Endothelial cell of umbilical vein (primary cell): ENCODE measurements around the gene F8. TPM values are rescaled to one million over a fixed set of nuclear protein-coding genes. Genes with fewer than 3 reads are reported as not detected.

Source experiments
- BruUV-seq: library from RNA; stranded (reverse); fragments of 400-500 nt; replicated peaks from 2 replicates; lab custom pipeline; 2021; lab: Mats Ljungman, UMichigan
- CTCF ChIA-PET: fragments of 300-600, 350-600 bp; sonication (Branson Sonifier 250); formaldehyde crosslinking; loops from one replicate; lab custom pipeline; 2021; ENCODE audit warnings: antibody characterized with exemption, inconsistent platforms; lab: Charles Lee
- POLR2A ChIA-PET: fragments of 300-600, 350-600 bp; sonication (Branson Sonifier 250); formaldehyde crosslinking; loops from one replicate; lab custom pipeline; 2021; ENCODE audit warnings: antibody characterized with exemption, inconsistent platforms; lab: Charles Lee
- DNase-seq: peaks from one replicate; pipeline ENCODE4 v3.0.0-alpha.2; 2011; ENCODE audit warnings: low read depth, low spot score
- FAIRE-seq: peaks from 2 replicates; lab custom pipeline; 2011; peaks lifted over from hg19 to GRCh38; lab: Jason Lieb, UNC
- H2AFZ ChIP-seq: 2 replicates; pipeline ENCODE4 v1.6.0; 2012; ENCODE audit warnings: low read depth, low read length, control low read depth, inconsistent platforms
- H3K27ac ChIP-seq: 2 replicates; pipeline ENCODE4 v1.5.1; 2011; ENCODE audit warnings: low read depth, mild to moderate bottlenecking, control low read depth, low read length, moderate library complexity; ENCODE audit not compliant: insufficient read depth
- H3K27me3 ChIP-seq, 2 experiments: 2 replicates each; pipeline versions ENCODE4 v1.6.0 to v1.6.1; 2011; ENCODE audit warnings: low read length in 2 of 2, mixed read lengths in 1 of 2; ENCODE audit not compliant: control insufficient read depth in 2 of 2, insufficient read depth in 2 of 2
- H3K36me3 ChIP-seq, 2 experiments: 2 replicates in 1 of 2; 3 replicates in 1 of 2; pipeline ENCODE4 v1.5.1; 2011; ENCODE audit warnings: low read length in 2 of 2, mild to moderate bottlenecking in 1 of 2, moderate library complexity in 1 of 2; ENCODE audit not compliant: control insufficient read depth in 2 of 2, insufficient read depth in 2 of 2; ENCODE audit errors: extremely low read depth in 1 of 2
- H3K4me1 ChIP-seq: 3 replicates; pipeline ENCODE4 v1.5.1; 2011; ENCODE audit warnings: mild to moderate bottlenecking, low read length; ENCODE audit not compliant: control insufficient read depth, insufficient read depth; ENCODE audit errors: extremely low read depth
- H3K4me2 ChIP-seq: 2 replicates; pipeline ENCODE4 v1.6.1; 2011; ENCODE audit warnings: low read length, control low read depth, mixed read lengths; ENCODE audit not compliant: insufficient read depth
- H3K4me3 ChIP-seq, 3 experiments: fragments of 200-600 bp in 1 of 3; sonication (generic), shearing (Covaris generic) in 1 of 3; replicated peaks in 1 of 3; 2 replicates each; pipeline ENCODE4 v1.5.1; 2011 to 2016; ENCODE audit warnings: control low read depth in 3 of 3, low read length in 3 of 3, mild to moderate bottlenecking in 2 of 3, inconsistent platforms in 1 of 3, low read depth in 1 of 3, moderate library complexity in 1 of 3; ENCODE audit not compliant: insufficient read depth in 1 of 3
- H3K79me2 ChIP-seq: 2 replicates; pipeline ENCODE4 v1.6.0; 2012; ENCODE audit warnings: low read length, inconsistent platforms; ENCODE audit not compliant: control insufficient read depth, insufficient read depth
- H3K9ac ChIP-seq: replicated peaks from 2 replicates; pipeline ENCODE3; 2011; ENCODE audit warnings: low read length, control low read depth; ENCODE audit not compliant: insufficient read depth; ENCODE audit errors: extremely low read depth
- H3K9me1 ChIP-seq: replicated peaks from 3 replicates; pipeline ENCODE4 v1.6.0; 2011; ENCODE audit warnings: mild to moderate bottlenecking, low read length; ENCODE audit not compliant: control insufficient read depth, insufficient read depth; ENCODE audit errors: extremely low read depth
- H3K9me3 ChIP-seq: replicated peaks from 2 replicates; pipeline ENCODE4 v1.5.1; 2012; ENCODE audit warnings: low read length, inconsistent platforms; ENCODE audit not compliant: control insufficient read depth, insufficient read depth
- H4K20me1 ChIP-seq: replicated peaks from 2 replicates; pipeline ENCODE3; 2011; ENCODE audit warnings: mild to moderate bottlenecking, low read length; ENCODE audit not compliant: control insufficient read depth, insufficient read depth; ENCODE audit errors: extremely low read depth
- EZH2 ChIP-seq: IDR thresholded peaks from 2 replicates; pipeline ENCODE4 v1.6.1; 2012; ENCODE audit warnings: borderline replicate concordance, low read depth, mild to moderate bottlenecking, moderate library complexity, low read length, inconsistent platforms; ENCODE audit not compliant: severe bottlenecking
- FOS ChIP-seq: IDR thresholded peaks from 2 replicates; pipeline ENCODE4 v1.6.1; 2011; ENCODE audit warnings: mild to moderate bottlenecking, low read length, moderate library complexity, borderline replicate concordance; ENCODE audit not compliant: insufficient read depth
- GATA2 ChIP-seq: IDR thresholded peaks from 2 replicates; pipeline ENCODE4 v1.7.0; 2011; ENCODE audit warnings: low read depth, mild to moderate bottlenecking, moderate library complexity, mixed read lengths, low read length; ENCODE audit not compliant: insufficient read length, insufficient read depth
- JUN ChIP-seq: IDR thresholded peaks from 2 replicates; pipeline ENCODE4 v1.6.1; 2011; ENCODE audit warnings: borderline replicate concordance, low read depth; ENCODE audit not compliant: insufficient read length, insufficient read depth
- MYC ChIP-seq: IDR thresholded peaks from one replicate; pipeline ENCODE4 v1.6.1; 2011; ENCODE audit warnings: mild to moderate bottlenecking, low read depth, low read length
- POLR2A ChIP-seq: IDR thresholded peaks from 2 replicates; pipeline ENCODE4 v1.6.1; 2012; ENCODE audit warnings: low read depth, mild to moderate bottlenecking, control low read depth, low read length
- POLR2AphosphoS5 ChIP-seq: IDR thresholded peaks from 2 replicates; pipeline ENCODE4 v1.6.1; 2012; ENCODE audit warnings: low read depth, mild to moderate bottlenecking, control low read depth, low read length, moderate library complexity; ENCODE audit not compliant: insufficient read depth
- dilution Hi-C: fragments of 300-500 bp; cut with MboI; formaldehyde crosslinking; loops from one replicate; pipeline ENCODE4 v1.15.0; 2019; ENCODE audit warnings: low sequenced_read_pairs; ENCODE audit not compliant: extremely low pct_ligation_motif_present
- intact Hi-C: fragments of 100-400 bp; cut with micrococcal nuclease; formaldehyde crosslinking; loops from one replicate; pipeline ENCODE4 v1.10.0; 2022
- polyA plus RNA-seq, 4 experiments: library from polyadenylated mRNA; depleted of rRNA in 3 of 4; stranded (reverse) in 3 of 4; unstranded in 1 of 4; fragments of >200 nt; gene quantifications; 2 replicates each; pipeline versions ENCODE4 v1.2.1 to v1.2.3, GENCODE V29; 2011 to 2012; ENCODE audit warnings: missing spikeins in 1 of 4
- total RNA-seq: library from RNA; stranded (reverse); gene quantifications from 2 replicates; pipeline ENCODE4 v1.2.3, GENCODE V29; 2021
- TF ChIP-seq, protein P1 (sequence below), 2 donors: IDR thresholded peaks; 1 replicate in 1 of 2; 2 replicates in 1 of 2; pipeline ENCODE4 v1.5.1; 2011; ENCODE audit warnings: low read length in 2 of 2, mild to moderate bottlenecking in 2 of 2, moderate library complexity in 2 of 2, control low read depth in 1 of 2, inconsistent platforms in 1 of 2, low read depth in 1 of 2; ENCODE audit not compliant: insufficient read depth in 1 of 2; ENCODE audit errors: extremely low read depth in 1 of 2
- TF ChIP-seq, protein P2 (sequence below): IDR thresholded peaks from 2 replicates; pipeline ENCODE4 v1.6.1; 2011; ENCODE audit not compliant: insufficient read depth, insufficient read length

The F8 gene
- total and polyA plus RNA-seq, 2 donors (not counting 3 experiments of a cell fraction or from before 2014, with no cell fraction given), result 0.62 to 1.1 TPM

DNA sequence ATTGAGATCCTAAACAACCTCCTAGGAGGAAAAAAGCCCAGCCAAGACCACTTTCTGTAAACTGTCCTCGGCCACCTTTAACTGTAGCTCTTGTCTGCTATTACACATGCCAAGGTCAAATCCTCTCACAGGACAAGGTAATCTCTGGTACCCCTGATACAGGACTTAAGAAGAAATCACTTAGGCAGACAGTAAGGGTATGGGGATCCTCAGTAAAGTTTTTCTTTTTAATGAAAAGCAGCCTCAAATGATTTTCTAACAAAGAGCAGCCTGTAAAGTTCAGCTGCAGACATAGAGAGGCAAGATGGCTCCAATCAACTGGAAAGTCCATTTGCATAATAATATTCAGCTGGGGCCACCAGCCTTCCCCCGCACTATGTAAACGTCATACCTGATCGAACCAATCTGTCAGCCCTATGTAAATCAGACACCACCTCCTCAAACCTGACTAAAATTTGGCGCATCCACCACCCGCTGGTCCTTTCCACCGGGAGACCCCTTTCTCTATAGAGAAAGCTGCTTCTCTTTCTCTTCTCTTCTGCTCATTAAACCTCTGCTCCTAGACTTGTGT lies 202.7 kb downstream of the F8 start:
- FAIRE-seq, result no peak
- CTCF ChIA-PET, result no interaction called here
- POLR2A ChIA-PET, result no interaction called here

DNA sequence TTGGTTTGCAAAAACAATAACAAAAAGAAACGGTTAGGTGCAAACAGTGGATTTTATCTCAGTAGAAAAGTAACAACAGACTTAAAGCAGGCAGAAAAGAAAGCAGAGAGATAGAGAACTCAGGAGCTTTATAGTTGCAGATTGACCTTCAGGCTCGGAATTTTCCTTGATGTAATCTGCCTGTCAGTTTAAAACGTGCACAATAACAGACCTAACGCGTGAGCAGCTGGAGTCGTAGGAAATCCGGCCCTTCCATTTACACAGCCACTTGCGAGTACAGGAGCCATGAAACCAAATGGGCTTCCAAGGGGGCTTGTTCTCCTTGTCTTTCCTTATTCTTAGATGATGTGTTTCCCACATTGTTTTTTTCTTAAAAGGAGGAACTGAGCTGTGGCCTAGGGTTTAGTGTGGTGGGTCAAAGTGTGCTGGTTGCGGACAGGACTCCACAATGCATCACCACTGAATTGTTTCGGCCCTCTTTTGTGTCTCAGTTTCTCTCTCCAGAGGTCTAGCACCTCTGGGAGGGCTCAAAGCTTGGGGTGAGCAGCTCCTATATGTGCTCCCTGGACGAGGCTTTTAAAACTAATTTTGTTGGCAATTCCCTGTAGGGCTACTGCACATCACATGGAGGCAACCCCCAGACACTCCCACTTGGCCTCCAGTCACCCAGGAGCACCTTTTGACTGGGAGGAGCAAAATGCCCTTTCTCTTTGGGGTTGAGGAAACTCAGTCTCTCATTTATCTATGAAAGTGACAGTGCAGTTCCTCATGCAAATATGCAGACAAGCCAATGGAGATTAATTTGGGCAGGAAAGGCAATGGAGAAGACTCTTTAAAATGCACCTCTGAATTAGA lies 203.4 kb downstream of the F8 start:
- dilution Hi-C loops, result no loop called here
- no peaks in the 10 kb centered on the region for H3K79me2 ChIP-seq
- DNase-seq (peak; percentile 21), FAIRE-seq (no peak)
- no peaks in the 10 kb centered on the region for H3K9me1 ChIP-seq
- no peaks in the 10 kb centered on the region for H3K9me3 ChIP-seq
- H3K4me2 ChIP-seq, result no peak overlapping the region
- H3K4me3 ChIP-seq, result no peak overlapping the region
- ChIA-PET POLR2A (no interaction called here), CTCF (interaction anchor here (1.3 kb wide), 1 partner anchor 21 kb away, joined by 3 read pairs; no protein-coding TSS in a partner anchor)
- no peaks in the 10 kb centered on the region for H3K36me3 ChIP-seq
- H3K27me3 ChIP-seq, result no peaks in the 10 kb centered on the region
- H3K9ac ChIP-seq, result no peak overlapping the region
- H3K4me1 ChIP-seq, result no peaks in the 10 kb centered on the region
- H4K20me1 ChIP-seq, result no peaks in the 10 kb centered on the region
- no peak overlapping the region for H2AFZ ChIP-seq
- TF ChIP-seq FOS (no peak), GATA2 (no peak), POLR2AphosphoS5 (no peak), EZH2 (no peak), MYC (no peak), JUN (no peak), POLR2A (no peak)
- TF ChIP-seq, protein P1, sequence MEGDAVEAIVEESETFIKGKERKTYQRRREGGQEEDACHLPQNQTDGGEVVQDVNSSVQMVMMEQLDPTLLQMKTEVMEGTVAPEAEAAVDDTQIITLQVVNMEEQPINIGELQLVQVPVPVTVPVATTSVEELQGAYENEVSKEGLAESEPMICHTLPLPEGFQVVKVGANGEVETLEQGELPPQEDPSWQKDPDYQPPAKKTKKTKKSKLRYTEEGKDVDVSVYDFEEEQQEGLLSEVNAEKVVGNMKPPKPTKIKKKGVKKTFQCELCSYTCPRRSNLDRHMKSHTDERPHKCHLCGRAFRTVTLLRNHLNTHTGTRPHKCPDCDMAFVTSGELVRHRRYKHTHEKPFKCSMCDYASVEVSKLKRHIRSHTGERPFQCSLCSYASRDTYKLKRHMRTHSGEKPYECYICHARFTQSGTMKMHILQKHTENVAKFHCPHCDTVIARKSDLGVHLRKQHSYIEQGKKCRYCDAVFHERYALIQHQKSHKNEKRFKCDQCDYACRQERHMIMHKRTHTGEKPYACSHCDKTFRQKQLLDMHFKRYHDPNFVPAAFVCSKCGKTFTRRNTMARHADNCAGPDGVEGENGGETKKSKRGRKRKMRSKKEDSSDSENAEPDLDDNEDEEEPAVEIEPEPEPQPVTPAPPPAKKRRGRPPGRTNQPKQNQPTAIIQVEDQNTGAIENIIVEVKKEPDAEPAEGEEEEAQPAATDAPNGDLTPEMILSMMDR (IDR thresholded peaks at IDR 0.05; ENCODE audit: extremely low read depth in 1 of 2, insufficient read depth in 1 of 2, low read depth in 1 of 2, low read length in 2 of 2), result no peak
- TF ChIP-seq, protein P2, sequence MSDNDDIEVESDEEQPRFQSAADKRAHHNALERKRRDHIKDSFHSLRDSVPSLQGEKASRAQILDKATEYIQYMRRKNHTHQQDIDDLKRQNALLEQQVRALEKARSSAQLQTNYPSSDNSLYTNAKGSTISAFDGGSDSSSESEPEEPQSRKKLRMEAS, result no peak
- H3K27ac ChIP-seq, result no peak overlapping the region
- intact Hi-C loops, result no loop called here
- BruUV-seq, result no TSS peak

More for the DNA sequence above, 202.7 kb downstream of the F8 start:
- Histone ChIP-seq H3K79me2 (no peaks in the 10 kb centered on the region), H3K4me2 (no peak overlapping the region), H3K36me3 (no peaks in the 10 kb centered on the region), H3K9me3 (no peaks in the 10 kb centered on the region), H3K27ac (no peak overlapping the region), H3K4me3 (no peak overlapping the region), H3K27me3 (no peaks in the 10 kb centered on the region), H2AFZ (no peak overlapping the region), H3K9ac (no peak overlapping the region), H3K4me1 (no peaks in the 10 kb centered on the region), H4K20me1 (no peaks in the 10 kb centered on the region), H3K9me1 (no peaks in the 10 kb centered on the region)
- no peak for DNase-seq
- no TSS peak for BruUV-seq
- intact Hi-C loops (no loop called here), dilution Hi-C loops (no loop called here)
- no peak for TF ChIP-seq GATA2
- TF ChIP-seq POLR2AphosphoS5, result no peak
